GF-D8 (cell line): Measurements from ENCODE around the gene NIFK.
A peak's percentile ranks its signal among the peaks of the same experiment; 100 is the strongest.
"Not testable (repeated sequence)": the region's sequence is repeated elsewhere in the genome, so short reads cannot be mapped to it uniquely, and the experiment has no call there.

Experiments
- DNase-seq: peaks from one replicate; lab custom pipeline; 2025; lab: John Stamatoyannopoulos, UW

Gene NIFK

GRCh38 chr2:121731366-121731765, 5.3 kb downstream of the NIFK start:
- DNase-seq: no peak

GRCh38 chr2:121727950-121728349, 8.7 kb downstream of the NIFK start:
- no peak for DNase-seq

- no peak for DNase-seq
Measured at GRCh38 chr2:121727332-121727731, 9.3 kb downstream of the NIFK start.

DNA sequence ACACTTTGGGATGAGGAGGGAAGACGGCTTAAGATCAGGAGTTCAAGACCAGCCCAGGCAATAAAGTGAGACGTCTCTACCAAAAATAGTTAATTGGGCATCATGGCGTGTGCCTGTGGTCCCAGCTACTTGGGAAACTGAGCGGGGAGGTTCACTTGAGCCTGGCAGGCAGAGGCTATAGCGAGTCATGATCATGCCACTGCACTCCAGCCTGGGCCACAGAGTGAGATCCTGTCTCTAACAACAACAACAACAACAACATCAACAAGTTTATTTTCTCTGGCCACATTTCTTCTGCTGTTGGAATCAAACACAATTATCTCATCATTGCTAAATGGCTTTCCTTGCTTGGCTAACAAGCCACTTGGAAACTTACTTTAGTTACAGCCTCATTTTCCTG, 13.4 kb downstream of the NIFK start:
- no peak for DNase-seq

DNA sequence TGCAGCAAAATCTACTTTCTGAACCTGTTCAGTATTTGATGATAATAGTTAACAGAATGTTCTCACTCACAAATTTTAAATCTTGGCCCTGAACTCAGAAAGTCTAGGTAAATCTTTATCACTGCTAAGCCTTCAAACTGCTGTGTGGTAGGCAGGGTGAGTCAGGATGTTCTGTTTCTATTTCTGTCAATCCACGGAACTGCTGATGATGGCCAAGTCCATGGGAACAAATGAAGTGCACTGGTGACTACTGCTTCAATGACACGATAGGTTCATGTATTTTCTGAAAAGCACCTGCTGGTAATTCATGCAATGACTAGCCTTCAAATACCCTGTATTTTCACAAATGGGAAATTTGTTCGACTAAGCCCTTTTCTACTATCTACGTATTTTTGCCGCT, 14.2 kb downstream of the NIFK start:
- no peak for DNase-seq

DNA sequence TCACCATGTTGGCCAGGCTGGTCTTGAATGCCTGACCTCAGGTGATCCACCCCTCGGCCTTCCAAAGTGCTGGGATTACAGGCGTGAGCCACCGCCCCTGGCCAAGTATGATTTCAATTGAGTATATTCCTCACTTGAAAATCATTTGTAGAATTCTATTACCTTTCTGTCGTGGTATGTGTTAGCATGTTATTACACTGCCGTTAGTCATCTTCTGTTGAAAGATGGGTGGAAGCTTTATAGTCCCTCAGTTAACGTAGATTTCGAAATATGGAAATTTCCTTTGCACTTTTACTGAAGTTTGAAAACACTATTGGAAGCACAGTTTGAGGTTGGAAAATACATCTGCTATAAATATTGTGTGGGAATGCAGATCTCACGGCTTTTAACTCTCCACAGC, 14.7 kb downstream of the NIFK start:
- DNase-seq: no peak

DNA sequence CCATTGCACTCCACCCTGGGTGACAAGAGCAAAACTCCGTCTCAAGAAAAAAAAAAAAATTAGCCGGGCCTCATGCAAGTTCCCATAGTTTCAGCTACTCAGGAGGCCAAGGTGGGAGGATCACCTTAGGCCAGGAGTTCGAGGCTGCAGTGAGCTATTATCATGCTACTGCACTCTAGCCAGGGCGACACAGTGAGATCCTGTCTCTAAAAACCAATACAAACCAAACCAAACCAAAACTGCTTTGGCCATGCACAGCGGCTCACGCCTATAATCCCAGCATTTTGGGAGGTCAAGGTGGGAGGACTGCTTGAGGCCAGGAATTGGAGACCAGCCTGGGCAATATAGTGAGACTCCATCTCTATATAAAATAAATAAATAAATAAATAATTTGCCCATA, 19.1 kb downstream of the NIFK start:
- DNase-seq: no peak

DNA sequence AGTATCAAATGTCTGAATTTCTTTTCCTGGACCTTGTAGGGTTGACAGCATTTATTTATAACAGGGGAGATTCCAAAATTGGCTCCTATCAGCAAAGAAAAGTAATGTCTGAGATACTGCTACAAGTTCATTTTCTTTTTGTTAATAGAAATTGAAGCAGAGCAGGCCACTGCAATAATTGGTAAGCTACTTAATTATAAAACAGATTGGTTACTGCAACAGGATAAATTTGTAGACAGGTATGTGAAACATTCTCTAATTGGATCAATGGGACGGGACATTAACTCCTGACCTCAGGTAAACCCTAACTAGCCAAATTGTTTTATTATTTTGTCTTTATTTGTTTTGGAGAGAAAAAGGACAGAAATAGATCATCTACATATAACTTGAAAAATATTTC, 20.5 kb downstream of the NIFK start:
- no peak for DNase-seq

- DNase-seq: not testable (repeated sequence)
Measured at GRCh38 chr2:121711481-121711880, 25.2 kb downstream of the NIFK start.

DNA sequence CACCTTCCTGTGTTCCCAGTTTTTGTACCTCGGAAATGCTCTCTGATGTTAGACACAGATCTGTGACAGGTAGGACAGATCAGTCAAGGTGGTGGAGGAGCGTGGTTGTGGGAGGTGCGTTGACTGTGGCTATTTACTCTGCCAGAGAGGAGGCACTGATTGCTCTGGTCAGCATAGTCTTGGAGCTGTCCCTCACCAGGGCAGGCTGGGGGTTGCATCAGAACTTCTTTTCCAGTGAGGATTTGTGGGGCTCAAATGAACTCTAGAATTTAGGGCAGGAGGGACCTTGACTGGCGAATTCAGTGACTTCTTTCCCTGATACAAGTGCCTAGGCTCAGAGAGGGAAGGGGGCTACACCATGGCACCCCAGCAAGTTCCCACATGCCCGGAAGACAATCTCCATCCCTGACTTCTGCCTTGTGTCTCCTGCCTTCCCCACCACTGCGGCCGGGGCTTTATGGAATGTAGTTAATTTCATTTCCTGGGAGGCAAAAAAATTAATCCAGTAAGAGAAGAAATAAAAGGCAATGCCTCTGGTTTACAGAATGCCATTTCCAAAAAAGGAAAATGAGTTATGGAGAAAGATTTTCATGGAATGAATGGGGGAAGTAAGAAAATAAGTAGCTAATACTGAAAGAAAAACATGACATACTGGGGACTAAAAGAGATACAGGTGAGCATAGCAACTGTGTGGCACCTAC, 26.1 kb downstream of the NIFK start:
- no peak for DNase-seq

- DNase-seq: no peak
Measured at GRCh38 chr2:121709776-121710469, 26.8 kb downstream of the NIFK start.

- peak; percentile 42 for DNase-seq
Measured at GRCh38 chr2:121707920-121708361, 28.7 kb downstream of the NIFK start.

DNA sequence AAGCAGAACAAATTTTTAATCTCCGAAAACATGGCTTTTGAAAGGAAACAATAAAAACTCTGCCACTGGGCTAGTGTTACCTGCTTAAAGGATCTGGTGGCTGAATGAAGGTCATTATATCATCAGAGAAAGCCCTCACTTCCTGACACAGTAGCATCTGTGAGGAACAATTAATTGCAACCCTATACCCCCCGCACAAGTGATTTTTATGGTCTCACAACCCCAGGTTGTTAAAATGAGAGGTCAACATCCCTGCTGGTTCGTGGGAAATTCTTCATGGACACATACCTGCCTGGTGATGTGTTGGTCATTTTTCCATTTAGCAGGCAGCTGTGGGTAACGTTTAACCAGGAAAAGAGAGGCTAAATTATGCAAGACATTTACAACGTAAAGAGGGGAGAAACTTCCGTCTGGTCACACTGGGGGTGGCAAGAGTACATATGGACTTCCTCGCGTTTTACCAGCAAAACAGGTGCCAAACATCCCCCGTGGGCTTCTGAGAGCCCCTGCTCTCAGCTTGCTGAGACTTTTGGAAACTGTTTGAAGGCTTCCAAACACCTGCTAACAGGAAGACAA, 29.2 kb downstream of the NIFK start:
- DNase-seq: peak; percentile 42

- DNase-seq: no peak
Measured at GRCh38 chr2:121705958-121706357, 30.7 kb downstream of the NIFK start.

DNA sequence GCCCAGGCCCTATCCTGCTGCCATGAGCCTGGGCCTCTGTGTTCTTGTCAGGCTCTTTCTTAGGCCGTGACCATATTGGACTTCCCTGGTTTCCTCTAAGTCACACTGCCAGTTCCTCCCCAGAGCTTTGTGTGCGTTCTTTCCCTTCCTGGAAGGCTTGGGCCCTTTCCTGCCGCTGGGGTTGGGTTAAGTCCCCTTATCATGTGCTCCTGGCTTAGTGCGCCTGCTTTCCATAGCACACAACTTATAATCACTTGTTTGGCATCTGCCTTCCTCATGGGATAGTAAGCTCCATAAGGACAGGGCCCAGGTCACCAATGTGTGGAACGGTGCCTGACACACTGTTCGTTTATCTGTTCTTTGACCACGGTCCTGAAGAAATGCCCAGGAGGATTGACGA, 31.3 kb downstream of the NIFK start:
- peak; percentile 86 for DNase-seq

GRCh38 chr2:121701761-121702160, 34.9 kb downstream of the NIFK start:
- not testable (repeated sequence) for DNase-seq

DNA sequence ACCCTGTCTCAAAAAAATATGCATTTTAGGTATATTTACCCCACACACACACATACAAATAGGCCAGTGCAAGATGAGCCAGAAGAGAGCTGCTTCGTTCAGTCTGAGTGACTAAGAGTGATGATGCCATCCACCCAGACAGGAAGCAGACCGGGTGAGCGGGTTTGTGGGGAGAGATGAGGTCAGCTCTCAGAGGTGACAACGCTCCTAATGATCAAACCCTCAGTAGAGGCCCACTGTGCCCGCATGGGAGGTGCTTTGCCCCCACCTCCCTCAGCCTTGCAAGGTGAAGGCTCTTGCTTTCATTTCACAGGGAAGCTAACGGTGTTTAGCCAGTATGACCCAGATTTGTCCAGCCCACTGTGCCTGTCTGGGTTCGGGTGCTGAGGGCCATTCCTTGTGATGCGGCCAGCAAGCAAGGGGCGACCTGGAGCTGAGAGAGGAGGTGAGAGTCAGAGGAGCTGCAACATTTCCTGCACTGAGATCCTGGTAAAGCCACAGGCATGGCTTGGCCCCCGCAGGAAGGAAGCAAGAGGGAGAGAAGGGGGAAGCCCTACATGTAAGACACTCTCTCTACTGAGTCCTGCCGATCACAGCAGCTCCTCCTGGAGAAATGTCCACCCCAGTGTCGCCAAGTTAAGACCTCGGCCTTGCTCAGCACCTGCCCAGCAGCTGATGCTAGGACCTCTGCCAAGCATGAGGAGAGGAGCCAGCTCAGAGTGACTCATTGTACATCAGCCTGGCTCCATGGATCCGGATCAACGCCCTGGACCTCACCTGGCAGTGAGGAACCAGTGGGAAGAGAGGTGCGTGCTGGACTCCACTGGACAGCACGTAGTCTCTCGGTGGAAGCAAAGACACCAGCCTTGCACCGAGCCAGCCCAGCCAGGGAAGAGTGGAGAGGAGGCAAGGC, 37.0 kb downstream of the NIFK start:
- peak; percentile 80 for DNase-seq

DNA sequence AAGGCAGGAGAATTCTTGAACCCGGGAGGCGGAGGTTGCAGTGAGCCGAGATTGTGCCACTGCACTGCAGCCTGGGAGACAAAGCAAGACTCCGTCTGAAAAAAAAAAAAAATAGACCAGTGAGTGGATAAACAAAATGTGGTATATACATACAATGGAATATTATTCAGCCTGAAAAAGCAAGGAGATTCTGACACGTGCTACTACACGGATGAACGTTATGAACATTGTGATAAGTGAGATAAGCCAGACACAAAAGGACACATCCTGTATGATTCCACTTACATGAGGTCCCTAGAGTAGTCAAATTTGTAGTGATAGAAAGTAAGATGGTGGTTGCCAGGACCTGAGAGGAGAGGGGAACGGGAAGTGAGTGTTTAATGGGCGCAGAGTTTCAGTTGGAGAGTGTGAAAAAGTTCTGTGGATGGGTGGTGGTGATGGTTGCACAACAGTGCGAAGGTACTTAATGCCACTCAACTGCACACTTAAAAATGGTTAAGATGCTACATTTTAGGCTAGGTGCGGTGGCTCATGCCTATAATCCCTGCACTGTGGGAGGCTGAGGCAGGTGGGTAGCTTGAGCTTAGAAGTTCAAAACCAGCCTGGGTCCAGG, 38.3 kb downstream of the NIFK start:
- peak; percentile 26 for DNase-seq

GRCh38 chr2:121697108-121697631, 39.5 kb downstream of the NIFK start:
- no peak for DNase-seq

DNA sequence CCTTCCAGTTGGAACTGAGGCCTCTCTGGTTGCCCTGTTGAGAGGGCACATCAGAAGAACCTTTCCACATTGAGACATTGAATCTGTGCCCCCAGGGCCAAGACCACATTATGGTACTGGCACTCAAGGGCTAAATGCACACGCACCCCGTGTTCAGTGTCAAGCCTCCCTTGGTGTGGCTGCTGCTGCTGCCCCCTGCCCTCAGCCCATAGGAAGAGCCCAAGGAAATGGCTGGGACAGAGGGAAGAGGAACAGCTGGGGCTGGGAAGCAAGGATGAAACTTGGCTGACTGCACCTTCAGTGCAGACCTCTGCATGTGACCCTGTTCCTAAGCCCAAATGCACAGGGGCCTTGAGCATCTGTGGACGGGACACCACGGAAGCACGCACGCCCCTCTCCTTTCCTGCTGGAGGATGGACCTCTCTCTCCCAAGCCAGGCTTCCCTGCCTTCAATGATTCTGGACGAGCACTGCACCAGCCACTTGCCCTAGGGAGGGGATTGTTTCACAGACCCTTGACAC, 40.2 kb downstream of the NIFK start:
- no peak for DNase-seq

GRCh38 chr2:121695171-121695451, 41.6 kb downstream of the NIFK start:
- DNase-seq: no peak
